DOHH2 (cell line): ENCODE measurements around the gene VWF.

Experiments used
- EZH2phosphoT487 ChIP-seq: fragments of 200-600 bp; sonication (generic); IDR thresholded peaks from 2 replicates; pipeline ENCODE4 v1.6.1; 2017; ENCODE audit warnings: borderline replicate concordance, mild to moderate bottlenecking, antibody characterized with exemption, low read length, moderate library complexity, mixed read lengths
- TF ChIP-seq, protein P1 (sequence below): fragments of 200-600 bp; sonication (generic); IDR thresholded peaks from one replicate; pipeline ENCODE4 v1.5.1; 2014; ENCODE audit warnings: antibody characterized with exemption, mild to moderate bottlenecking, low read depth, low read length; ENCODE audit not compliant: poor library complexity, severe bottlenecking

GRCh38 chr12:6092784-6093722, 31.4 kb downstream of the VWF start:
- TF ChIP-seq, protein P1, sequence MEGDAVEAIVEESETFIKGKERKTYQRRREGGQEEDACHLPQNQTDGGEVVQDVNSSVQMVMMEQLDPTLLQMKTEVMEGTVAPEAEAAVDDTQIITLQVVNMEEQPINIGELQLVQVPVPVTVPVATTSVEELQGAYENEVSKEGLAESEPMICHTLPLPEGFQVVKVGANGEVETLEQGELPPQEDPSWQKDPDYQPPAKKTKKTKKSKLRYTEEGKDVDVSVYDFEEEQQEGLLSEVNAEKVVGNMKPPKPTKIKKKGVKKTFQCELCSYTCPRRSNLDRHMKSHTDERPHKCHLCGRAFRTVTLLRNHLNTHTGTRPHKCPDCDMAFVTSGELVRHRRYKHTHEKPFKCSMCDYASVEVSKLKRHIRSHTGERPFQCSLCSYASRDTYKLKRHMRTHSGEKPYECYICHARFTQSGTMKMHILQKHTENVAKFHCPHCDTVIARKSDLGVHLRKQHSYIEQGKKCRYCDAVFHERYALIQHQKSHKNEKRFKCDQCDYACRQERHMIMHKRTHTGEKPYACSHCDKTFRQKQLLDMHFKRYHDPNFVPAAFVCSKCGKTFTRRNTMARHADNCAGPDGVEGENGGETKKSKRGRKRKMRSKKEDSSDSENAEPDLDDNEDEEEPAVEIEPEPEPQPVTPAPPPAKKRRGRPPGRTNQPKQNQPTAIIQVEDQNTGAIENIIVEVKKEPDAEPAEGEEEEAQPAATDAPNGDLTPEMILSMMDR: no peak
- TF ChIP-seq EZH2phosphoT487: no peak
